RWPE1 (cell line): ENCODE results near the gene TGIF1.
"Not testable (repeated sequence)": the region's sequence is repeated elsewhere in the genome, so short reads cannot be mapped to it uniquely, and the experiment has no call there.

Source experiments
- CTCF ChIA-PET: fragments of 350-600 bp; sonication (Branson Sonifier 250); formaldehyde crosslinking; extraction: SDS; loops from one replicate; lab custom pipeline; 2021; lab: Yijun Ruan, JAX
- POLR2A ChIA-PET: fragments of 400-600 bp; formaldehyde crosslinking; extraction: SDS; loops from one replicate; lab custom pipeline; 2020; ENCODE audit warnings: antibody characterized with exemption; ENCODE audit not compliant: low non-redundant PET; lab: Yijun Ruan, JAX
- DNase-seq: peaks from one replicate; pipeline ENCODE4 v3.0.0; 2012; ENCODE audit warnings: low spot score
- H3K27ac ChIP-seq: fragments of 450-650 bp; 2 replicates; pipeline ENCODE4 v1.5.1; 2017
- CTCF ChIP-seq: fragments of 450-650 bp; conservative IDR thresholded peaks from 2 replicates; pipeline ENCODE4 v1.5.1; 2017; ENCODE audit warnings: low read depth, mild to moderate bottlenecking

TGIF1 gene

GRCh38 chr18:3463051-3463450 is 13.1 kb downstream of the TGIF1 start:
- DNase-seq: no peak
- H3K27ac ChIP-seq: no peak overlapping the region
- TF ChIP-seq CTCF: no peak
- ChIA-PET POLR2A (no interaction called here), CTCF (interaction anchor here (0.6 to 0.9 kb wide), 3 partner anchors 8 to 131 kb away, joined by 3 read pairs; no protein-coding TSS in a partner anchor)

- ChIA-PET CTCF (interaction anchor here (0.7 to 1.2 kb wide), 3 partner anchors 120 to 200 kb away, joined by 3 to 6 read pairs (median 5); no protein-coding TSS in a partner anchor), POLR2A (interaction anchor here (0.6 to 1.2 kb wide), 2 partner anchors 15 to 18 kb away, joined by 3 to 5 read pairs; no protein-coding TSS in a partner anchor)
- DNase-seq: peak; percentile 68
- no peak overlapping the region for H3K27ac ChIP-seq
- no peak for TF ChIP-seq CTCF
These were observed 16.1 kb downstream of the TGIF1 start for GRCh38 chr18:3466045-3466444.

GRCh38 chr18:3466872-3467271 is 16.9 kb downstream of the TGIF1 start:
- no peak for TF ChIP-seq CTCF
- ChIA-PET POLR2A (interaction anchor here (0.6 to 1.2 kb wide), 2 partner anchors 15 to 19 kb away, joined by 3 to 5 read pairs; no protein-coding TSS in a partner anchor), CTCF (interaction anchor here (0.5 to 1.2 kb wide), 4 partner anchors 15 to 128 kb away, joined by 3 to 5 read pairs (median 3); no protein-coding TSS in a partner anchor)
- no peak overlapping the region for H3K27ac ChIP-seq
- DNase-seq: no peak

GRCh38 chr18:3468066-3468705 is 18.2 kb downstream of the TGIF1 start:
- no peak for TF ChIP-seq CTCF
- ChIA-PET CTCF (interaction anchor here (0.6 kb wide), 1 partner anchor 12 kb away, joined by 3 read pairs; no protein-coding TSS in a partner anchor), POLR2A (no interaction called here)
- no peak for DNase-seq
- H3K27ac ChIP-seq: no peak overlapping the region; the same call in 1 of the 2 replicates

- no peak for DNase-seq
- POLR2A ChIA-PET: no interaction called here
- no peak for TF ChIP-seq CTCF
- H3K27ac ChIP-seq: no peak overlapping the region
- CTCF ChIA-PET: interaction anchor here (0.6 kb wide), 1 partner anchor 11 kb away, joined by 3 read pairs; no protein-coding TSS in a partner anchor
These were observed 18.9 kb downstream of the TGIF1 start for GRCh38 chr18:3468833-3469232.

GRCh38 chr18:3471141-3471648 is 21.2 kb downstream of the TGIF1 start:
- no peak for DNase-seq
- TF ChIP-seq CTCF: no peak
- POLR2A ChIA-PET: interaction anchor here (0.7 kb wide), 1 partner anchor 132 kb away, joined by 3 read pairs; no protein-coding TSS in a partner anchor
- no peak overlapping the region for H3K27ac ChIP-seq
- CTCF ChIA-PET: no interaction called here

- H3K27ac ChIP-seq, POLR2A ChIA-PET, DNase-seq: not testable (repeated sequence)
- CTCF ChIA-PET: interaction anchor here (0.7 kb wide), 1 partner anchor 143 kb away, joined by 3 read pairs; no protein-coding TSS in a partner anchor
These were observed 22.1 kb downstream of the TGIF1 start for GRCh38 chr18:3472121-3472520.
